LNCaP clone FGC (cell line): ENCODE measurements around the gene FOS.

Source experiments
- DNase-seq: peaks from one replicate; pipeline ENCODE4 v3.0.0-alpha.2; 2011; ENCODE audit warnings: low read depth
- H3K4me3 ChIP-seq: 2 replicates; pipeline ENCODE4 v1.5.1; 2011; ENCODE audit warnings: mild to moderate bottlenecking, low read depth, low read length, control low read depth
- TF ChIP-seq, protein P1 (sequence below): IDR thresholded peaks from 2 replicates; pipeline ENCODE4 v1.5.1; 2012; ENCODE audit warnings: mild to moderate bottlenecking; ENCODE audit not compliant: control insufficient read depth, insufficient read depth; ENCODE audit errors: extremely low read depth

Gene FOS

DNA sequence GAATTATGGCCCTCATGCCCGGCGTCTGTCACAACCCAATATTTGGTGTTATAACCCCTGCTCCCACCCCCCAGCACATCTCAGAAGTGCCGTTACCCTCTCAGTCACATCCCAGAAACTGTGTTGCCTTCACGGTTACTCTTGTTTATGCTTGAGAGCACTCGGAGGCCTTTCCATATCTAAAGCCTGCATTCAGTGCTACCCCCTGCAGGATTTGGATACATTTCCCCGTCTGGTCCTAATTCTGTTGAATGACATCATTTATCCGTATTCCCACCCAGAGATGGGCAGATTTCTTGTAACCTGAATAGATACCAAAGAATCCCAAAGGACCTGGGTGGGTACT, 19.1 kb upstream of the FOS start:
- DNase-seq = no peak
- H3K4me3 ChIP-seq = no peak overlapping the region
- TF ChIP-seq, protein P1, sequence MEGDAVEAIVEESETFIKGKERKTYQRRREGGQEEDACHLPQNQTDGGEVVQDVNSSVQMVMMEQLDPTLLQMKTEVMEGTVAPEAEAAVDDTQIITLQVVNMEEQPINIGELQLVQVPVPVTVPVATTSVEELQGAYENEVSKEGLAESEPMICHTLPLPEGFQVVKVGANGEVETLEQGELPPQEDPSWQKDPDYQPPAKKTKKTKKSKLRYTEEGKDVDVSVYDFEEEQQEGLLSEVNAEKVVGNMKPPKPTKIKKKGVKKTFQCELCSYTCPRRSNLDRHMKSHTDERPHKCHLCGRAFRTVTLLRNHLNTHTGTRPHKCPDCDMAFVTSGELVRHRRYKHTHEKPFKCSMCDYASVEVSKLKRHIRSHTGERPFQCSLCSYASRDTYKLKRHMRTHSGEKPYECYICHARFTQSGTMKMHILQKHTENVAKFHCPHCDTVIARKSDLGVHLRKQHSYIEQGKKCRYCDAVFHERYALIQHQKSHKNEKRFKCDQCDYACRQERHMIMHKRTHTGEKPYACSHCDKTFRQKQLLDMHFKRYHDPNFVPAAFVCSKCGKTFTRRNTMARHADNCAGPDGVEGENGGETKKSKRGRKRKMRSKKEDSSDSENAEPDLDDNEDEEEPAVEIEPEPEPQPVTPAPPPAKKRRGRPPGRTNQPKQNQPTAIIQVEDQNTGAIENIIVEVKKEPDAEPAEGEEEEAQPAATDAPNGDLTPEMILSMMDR = no peak

DNA sequence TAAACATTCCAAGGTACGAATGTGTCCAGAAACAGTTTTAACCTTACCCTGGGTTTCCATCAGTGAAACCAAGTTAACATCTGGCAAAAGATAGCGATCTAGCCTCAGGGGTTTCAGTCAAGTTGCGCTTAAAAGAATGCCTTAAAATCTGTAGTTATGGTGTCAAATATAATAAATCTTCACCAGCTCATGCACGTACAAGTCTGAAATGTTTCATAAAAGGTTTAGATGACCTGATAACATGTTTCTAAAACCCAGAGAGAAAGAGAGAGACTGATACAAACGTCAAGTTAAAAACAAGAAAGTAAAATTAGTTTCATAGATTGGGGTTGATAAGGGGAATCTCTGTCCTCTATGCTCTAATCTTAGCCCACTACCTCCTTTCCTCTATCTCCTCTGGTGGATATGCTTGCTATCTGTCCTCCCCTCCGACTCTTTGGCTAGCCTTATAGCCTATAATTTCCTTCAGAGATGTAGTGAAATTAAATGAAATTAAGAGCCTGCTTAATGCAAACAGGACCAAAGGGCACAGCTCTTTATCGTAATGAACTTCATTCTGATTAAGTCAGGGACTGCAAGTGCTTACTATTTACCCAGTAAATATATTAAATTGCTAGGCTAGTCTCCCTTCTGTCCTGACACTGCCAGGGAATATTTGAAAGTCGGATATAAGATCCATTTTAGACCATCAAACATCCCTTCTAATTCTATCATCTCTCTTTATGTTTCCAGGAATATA, 18.4 kb upstream of the FOS start:
- no peak for DNase-seq
- TF ChIP-seq, protein P1 = no peak

DNA sequence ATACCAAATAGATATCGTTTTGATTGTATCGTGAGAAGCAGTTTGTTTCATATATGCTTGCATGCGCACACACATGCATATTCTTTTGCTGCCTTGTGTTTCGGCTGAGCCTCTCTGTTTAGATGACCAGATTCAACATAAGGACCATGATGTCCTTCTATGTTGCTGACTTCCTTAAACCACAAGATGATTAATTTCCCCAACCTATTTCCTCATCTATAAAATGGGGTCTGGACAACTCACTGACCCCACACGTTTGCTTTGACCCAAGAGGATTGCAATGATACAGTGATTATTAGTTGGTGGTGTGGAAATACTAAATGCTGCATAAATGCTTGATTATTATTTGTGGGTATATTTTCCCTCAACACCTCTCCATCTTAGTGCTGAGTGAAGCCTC, 16.8 kb upstream of the FOS start:
- H3K4me3 ChIP-seq = no peak overlapping the region
- no peak for DNase-seq
- TF ChIP-seq, protein P1 = no peak

More for the DNA sequence above, 18.4 kb upstream of the FOS start:
- H3K4me3 ChIP-seq = no peak overlapping the region

DNA sequence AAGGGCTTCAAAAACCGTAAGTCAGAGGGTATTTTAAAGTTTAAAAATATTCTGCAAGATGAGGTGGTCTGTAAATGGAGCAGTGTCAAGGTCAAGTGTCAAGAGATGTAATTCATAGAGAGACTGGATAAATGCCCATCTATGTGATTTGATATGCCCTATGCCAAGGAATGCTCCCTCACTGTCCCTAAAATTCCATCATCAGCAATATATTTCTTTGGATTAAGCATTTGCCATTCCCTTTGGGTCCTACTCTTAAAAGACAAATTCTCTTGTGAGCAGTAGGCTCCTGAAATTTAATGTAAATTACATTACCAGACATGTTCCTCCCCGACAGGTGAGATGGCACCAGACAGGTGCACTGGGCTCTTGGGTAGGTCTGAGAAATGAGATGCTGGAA, 16.0 kb upstream of the FOS start:
- no peak overlapping the region for H3K4me3 ChIP-seq
- no peak for DNase-seq
- TF ChIP-seq, protein P1 = no peak

DNA sequence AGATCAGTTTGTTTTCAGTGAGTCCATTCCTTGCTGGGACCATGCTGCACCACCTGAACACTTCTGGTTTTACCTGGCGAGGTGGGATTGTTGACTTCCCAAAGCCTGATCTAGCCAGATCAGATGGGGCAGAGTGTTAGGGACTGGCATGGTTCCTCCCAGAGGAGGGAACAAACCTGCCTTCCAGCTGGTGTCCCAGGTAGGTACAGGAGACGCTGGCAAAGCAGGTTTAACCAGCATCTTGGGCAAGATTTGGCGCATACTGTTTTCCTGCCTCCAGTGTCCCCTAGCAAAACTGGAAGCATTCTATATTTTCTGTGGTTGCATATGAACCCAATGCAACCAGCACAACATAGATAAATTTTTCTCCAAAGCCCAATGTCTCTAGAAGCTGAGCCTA, 14.6 kb upstream of the FOS start:
- TF ChIP-seq, protein P1 = no peak
- H3K4me3 ChIP-seq = no peak overlapping the region
- DNase-seq = peak; percentile 81

DNA sequence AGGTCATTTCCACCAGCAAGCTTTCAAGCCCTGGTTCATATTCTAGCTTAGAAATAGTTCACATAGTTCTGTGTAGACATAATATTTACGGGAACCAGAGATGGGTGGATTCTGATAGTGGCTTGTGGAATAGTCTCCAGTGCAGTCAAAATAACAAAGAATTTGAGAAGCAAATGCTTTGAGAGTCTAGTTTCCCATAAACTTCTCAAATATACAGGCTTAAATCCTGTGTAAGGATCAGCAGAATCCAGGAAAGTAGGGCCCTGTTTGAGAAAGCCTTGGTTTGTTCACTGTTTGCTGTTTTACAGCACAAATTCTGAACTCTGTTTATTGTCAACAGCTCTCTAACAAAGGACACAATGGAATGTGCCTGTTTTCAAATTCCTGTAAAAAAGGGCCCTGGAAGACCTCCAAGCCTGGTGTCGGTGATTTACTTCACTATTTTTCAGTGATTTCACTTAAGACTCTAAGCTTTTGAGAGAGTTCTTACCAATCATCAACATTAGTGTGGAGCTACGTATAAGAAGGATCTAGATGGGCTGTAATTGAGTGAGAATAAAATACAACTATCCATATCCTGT, 11.4 kb upstream of the FOS start:
- DNase-seq = no peak
- H3K4me3 ChIP-seq = no peak overlapping the region
- TF ChIP-seq, protein P1 = no peak
